K562 (cell line): ENCODE data around the gene PHOX2A. TPM values are rescaled to one million over a fixed set of nuclear protein-coding genes. Genes with fewer than 3 reads are reported as not detected.
A peak's percentile ranks its signal among the peaks of the same experiment; 100 is the strongest.

Experiments used
- DACH1 ChIP-seq: fragments of 450-650 bp; IDR thresholded peaks from 2 replicates; pipeline ENCODE4 v1.6.1; 2018; ENCODE audit not compliant: partially characterized antibody
- EGR1 ChIP-seq: fragments of 450-650 bp; conservative IDR thresholded peaks from 2 replicates; pipeline ENCODE4 v1.6.1; 2017; ENCODE audit warnings: mild to moderate bottlenecking
- ELF1 ChIP-seq: fragments of 200-800 bp; sonication (Bioruptor generic); IDR thresholded peaks from 2 replicates; pipeline ENCODE4 v1.6.1; 2016; ENCODE audit warnings: missing genetic modification characterization, missing compliant biosample characterization
- HNRNPLL ChIP-seq: fragments of 200-400 bp; formaldehyde crosslinking; IDR thresholded peaks from 2 replicates; pipeline ENCODE4 v1.6.1; 2017; ENCODE audit warnings: low read length, low read depth, mild to moderate bottlenecking; ENCODE audit not compliant: poor library complexity, severe bottlenecking
- KAT7 ChIP-seq: sonication (generic); formaldehyde crosslinking; IDR thresholded peaks from 2 replicates; pipeline ENCODE4 v1.8.0; 2022; ENCODE audit warnings: missing genetic modification reagents, mild to moderate bottlenecking, borderline replicate concordance
- KLF1 ChIP-seq: fragments of 450-650 bp; IDR thresholded peaks from 2 replicates; pipeline ENCODE4 v1.6.1; 2016; ENCODE audit warnings: missing genetic modification characterization, missing compliant biosample characterization
- KLF13 ChIP-seq: fragments of 450-650 bp; IDR thresholded peaks from 2 replicates; pipeline ENCODE4 v1.6.1; 2016; ENCODE audit warnings: missing genetic modification characterization, low read depth, mild to moderate bottlenecking, missing compliant biosample characterization, moderate library complexity, borderline replicate concordance
- LCOR ChIP-seq: sonication (generic); formaldehyde crosslinking; IDR thresholded peaks from 2 replicates; pipeline ENCODE4 v1.8.0; 2022; ENCODE audit warnings: mild to moderate bottlenecking, missing genetic modification reagents
- NCOA1 ChIP-seq: fragments of 450-650 bp; IDR thresholded peaks from 2 replicates; pipeline ENCODE4 v1.6.1; 2016; ENCODE audit warnings: low read depth
- NCOA6 ChIP-seq: fragments of 450-650 bp; IDR thresholded peaks from 2 replicates; pipeline ENCODE4 v1.6.1; 2017; ENCODE audit warnings: mild to moderate bottlenecking
- NR2C1 ChIP-seq, 2 experiments: fragments of 450-650 bp; IDR thresholded peaks; 2 replicates each; pipeline ENCODE4 v1.6.1; 2017; ENCODE audit warnings: mild to moderate bottlenecking in 2 of 2, antibody characterized with exemption in 1 of 2, inconsistent platforms in 1 of 2, missing compliant biosample characterization in 1 of 2, missing genetic modification characterization in 1 of 2
- NR2C2 ChIP-seq, 2 experiments: fragments of 200-800 bp in 1 of 2; sonication (Bioruptor generic) in 1 of 2; sonication (generic) in 1 of 2; formaldehyde crosslinking in 1 of 2; IDR thresholded peaks; 2 replicates each; pipeline versions ENCODE4 v1.6.1 to v1.8.0; 2016 to 2022; ENCODE audit warnings: mild to moderate bottlenecking in 1 of 2, missing compliant biosample characterization in 1 of 2, missing genetic modification characterization in 1 of 2, missing genetic modification reagents in 1 of 2
- POLR2AphosphoS5 ChIP-seq: IDR thresholded peaks from 2 replicates; pipeline ENCODE4 v1.6.1; 2011; ENCODE audit warnings: mild to moderate bottlenecking, low read depth, low read length, moderate library complexity; ENCODE audit not compliant: control insufficient read depth, insufficient read depth
- PTRF ChIP-seq: fragments of 450-650 bp; IDR thresholded peaks from 2 replicates; pipeline ENCODE4 v1.6.1; 2016; ENCODE audit warnings: mild to moderate bottlenecking, missing genetic modification characterization, missing compliant biosample characterization
- REST ChIP-seq, 2 experiments: fragments of 450-650 bp; formaldehyde crosslinking in 1 of 2; IDR thresholded peaks; 2 replicates each; pipeline versions ENCODE4 v1.4.0 to v1.6.1; 2014 to 2020; ENCODE audit warnings: mild to moderate bottlenecking in 2 of 2, borderline replicate concordance in 1 of 2, low read depth in 1 of 2
- SRF ChIP-seq, 2 experiments: fragments of 250-450, 450-650 bp in 1 of 2; sonication (Bioruptor Pico) in 1 of 2; sonication (generic) in 1 of 2; formaldehyde crosslinking; IDR thresholded peaks; 2 replicates each; pipeline versions ENCODE4 v1.5.0 to v1.5.1; 2020 to 2022; ENCODE audit warnings: mild to moderate bottlenecking in 1 of 2, missing genetic modification reagents in 1 of 2
- ZNF174 ChIP-seq: fragments of 250-450 bp; sonication (Bioruptor Pico); IDR thresholded peaks from 2 replicates; pipeline ENCODE4 v1.4.0; 2020; ENCODE audit warnings: mild to moderate bottlenecking
- ZNF589 ChIP-seq: fragments of 200-800 bp; sonication (Bioruptor generic); IDR thresholded peaks from 2 replicates; pipeline ENCODE4 v1.6.1; 2016; ENCODE audit warnings: low read depth, missing genetic modification characterization, missing compliant biosample characterization
- ZNF717 ChIP-seq: fragments of 250-450 bp; sonication (Bioruptor Pico); IDR thresholded peaks from 2 replicates; pipeline ENCODE4 v1.5.0; 2021
- ZNF79 ChIP-seq: fragments of 250-450 bp; sonication (Bioruptor Pico); IDR thresholded peaks from 2 replicates; pipeline ENCODE4 v1.4.0; 2020; ENCODE audit warnings: low read depth, mild to moderate bottlenecking, moderate library complexity
- polyA plus RNA-seq, 8 experiments: library from polyadenylated mRNA; depleted of rRNA in 4 of 8; stranded (reverse) in 5 of 8; unstranded in 3 of 8; fragments of >200 nt; fragmentation: Nextera tagmentation in 2 of 8; fragmentation: Illumina TruSeq in 1 of 8; extraction: Ambion mirVana in 2 of 8; extraction: Trizol in 1 of 8; gene quantifications; 2 replicates each; pipeline versions ENCODE4 v1.2.1 to v1.2.3, GENCODE V29; 2011 to 2014; ENCODE audit warnings: inconsistent platforms in 1 of 8, missing spikeins in 1 of 8
- total RNA-seq, 7 experiments: library from RNA; depleted of rRNA in 6 of 7; stranded (reverse); fragments of >200 nt in 6 of 7; fragmentation: Illumina TruSeq in 2 of 7; extraction: Trizol in 2 of 7; gene quantifications; 2 replicates each; pipeline versions ENCODE4 v1.2.1 to v1.2.3, GENCODE V29; 2011 to 2021; ENCODE audit warnings: low replicate concordance in 1 of 7

The PHOX2A gene
- total and polyA plus RNA-seq, 9 of the 15 experiments (the other 6 are each of a cell fraction or from before 2014, with no cell fraction given), result not detected

- TF ChIP-seq SRF (CRISPR knock-in tag; IDR thresholded peaks at IDR 0.05) (peak in 1 of 2 experiments; percentile 89; a peak in 2 of 4 replicates), NR2C1 (IDR thresholded peaks at IDR 0.05) (no peak), NR2C1 (tag; IDR thresholded peaks at IDR 0.05) (no peak), NR2C2 (CRISPR knock-in tag; IDR thresholded peaks at IDR 0.05) (no peak), NR2C2 (tag; IDR thresholded peaks at IDR 0.05) (peak; percentile 89), ZNF717 (no peak), DACH1 (peak; percentile 82), KLF1 (0 out of 2 replicates have a peak, but pooled peaks have one; percentile 46), ZNF174 (CRISPR knock-in tag) (no peak), KAT7 (CRISPR knock-in tag) (0 out of 2 replicates have a peak, but pooled peaks have one; percentile 35), EGR1 (peak; percentile 93), NCOA6 (no peak), KLF13 (tag) (peak; percentile 97; the same call in 1 of the 2 replicates), POLR2AphosphoS5 (peak; percentile 38; the same call in 1 of the 2 replicates), ZNF79 (CRISPR knock-in tag) (no peak), NCOA1 (no peak), PTRF (no peak), ZNF589 (CRISPR knock-in tag) (no peak), HNRNPLL (peak; percentile 42), LCOR (peak; percentile 81), ELF1 (tag) (peak; percentile 75), REST (IDR thresholded peaks at IDR 0.05; ENCODE audit: borderline replicate concordance) (peak; percentile 12; the same call in 1 of the 2 replicates), REST (CRISPR knock-in tag; IDR thresholded peaks at IDR 0.05; ENCODE audit: low read depth) (no peak)
Measured at GRCh38 chr11:72222907-72223614, 20.9 kb downstream of the PHOX2A start (continued).
